ENCODE results near the gene INPP5J. TPM values are rescaled to one million over a fixed set of nuclear protein-coding genes. Genes with fewer than 3 reads are reported as not detected.
A peak's percentile ranks its signal among the peaks of the same experiment; 100 is the strongest.

INPP5J gene
- total and polyA plus RNA-seq, 4 donors: 1.2 to 6.5 (median 2.1) TPM

DNA sequence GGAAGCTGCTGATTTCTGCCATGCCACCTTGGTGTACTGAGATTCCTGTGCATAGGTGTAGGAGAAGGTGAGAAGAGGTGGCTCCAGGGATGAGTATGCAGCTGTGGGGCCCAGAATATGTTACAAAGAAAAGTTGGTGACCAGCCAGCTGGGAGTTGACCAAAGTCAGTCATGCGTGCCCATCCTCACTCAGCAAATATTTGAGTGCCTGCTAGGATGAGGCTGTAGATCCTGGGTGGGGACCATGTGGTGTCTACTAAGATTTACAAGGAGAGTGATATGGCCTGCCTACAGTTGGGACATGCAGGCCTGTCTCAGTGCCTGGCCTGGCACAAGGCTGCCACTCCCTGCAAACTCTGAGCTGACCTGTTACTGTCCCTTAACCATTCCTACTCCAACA, 56.6 kb downstream of the INPP5J start:
- Histone ChIP-seq H3K36me3 (ENCODE audit: control insufficient read depth in 4 of 4, insufficient read depth in 4 of 4, low read length in 4 of 4) (peaks cover 0 to 10% (median 2%) of the 10 kb centered on the region in 4 donors), H3K4me3 (no peak overlapping the region), H3K9me3 (ENCODE audit: control insufficient read depth in 4 of 4, insufficient read depth in 3 of 4, low read length in 3 of 4) (no peaks in the 10 kb centered on the region), H3K4me1 (ENCODE audit: control insufficient read depth in 5 of 5, insufficient read depth in 5 of 5, low read length in 5 of 5) (peaks cover 0 to 2% (median 0%) of the 10 kb centered on the region in 5 donors), H3K27me3 (ENCODE audit: control insufficient read depth in 3 of 3, insufficient read depth in 3 of 3, low read length in 2 of 3) (no peaks in the 10 kb centered on the region), H3K27ac (ENCODE audit: low read depth in 1 of 2, low read length in 1 of 2) (no peak overlapping the region), H3K9ac (ENCODE audit: insufficient read depth in 1 of 2, low read length in 2 of 2) (no peak overlapping the region)
- TF ChIP-seq, protein P1, sequence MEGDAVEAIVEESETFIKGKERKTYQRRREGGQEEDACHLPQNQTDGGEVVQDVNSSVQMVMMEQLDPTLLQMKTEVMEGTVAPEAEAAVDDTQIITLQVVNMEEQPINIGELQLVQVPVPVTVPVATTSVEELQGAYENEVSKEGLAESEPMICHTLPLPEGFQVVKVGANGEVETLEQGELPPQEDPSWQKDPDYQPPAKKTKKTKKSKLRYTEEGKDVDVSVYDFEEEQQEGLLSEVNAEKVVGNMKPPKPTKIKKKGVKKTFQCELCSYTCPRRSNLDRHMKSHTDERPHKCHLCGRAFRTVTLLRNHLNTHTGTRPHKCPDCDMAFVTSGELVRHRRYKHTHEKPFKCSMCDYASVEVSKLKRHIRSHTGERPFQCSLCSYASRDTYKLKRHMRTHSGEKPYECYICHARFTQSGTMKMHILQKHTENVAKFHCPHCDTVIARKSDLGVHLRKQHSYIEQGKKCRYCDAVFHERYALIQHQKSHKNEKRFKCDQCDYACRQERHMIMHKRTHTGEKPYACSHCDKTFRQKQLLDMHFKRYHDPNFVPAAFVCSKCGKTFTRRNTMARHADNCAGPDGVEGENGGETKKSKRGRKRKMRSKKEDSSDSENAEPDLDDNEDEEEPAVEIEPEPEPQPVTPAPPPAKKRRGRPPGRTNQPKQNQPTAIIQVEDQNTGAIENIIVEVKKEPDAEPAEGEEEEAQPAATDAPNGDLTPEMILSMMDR (IDR thresholded peaks at IDR 0.05; ENCODE audit: control extremely low read depth, extremely low read depth): no peak
- ATAC-seq (ENCODE audit: insufficient read depth, low FRiP score) (no peak), DNase-seq (no peak)
- WGBS, 2 donors: 48 to 84% methylated on average over 1 of the region's 1 CpG

DNA sequence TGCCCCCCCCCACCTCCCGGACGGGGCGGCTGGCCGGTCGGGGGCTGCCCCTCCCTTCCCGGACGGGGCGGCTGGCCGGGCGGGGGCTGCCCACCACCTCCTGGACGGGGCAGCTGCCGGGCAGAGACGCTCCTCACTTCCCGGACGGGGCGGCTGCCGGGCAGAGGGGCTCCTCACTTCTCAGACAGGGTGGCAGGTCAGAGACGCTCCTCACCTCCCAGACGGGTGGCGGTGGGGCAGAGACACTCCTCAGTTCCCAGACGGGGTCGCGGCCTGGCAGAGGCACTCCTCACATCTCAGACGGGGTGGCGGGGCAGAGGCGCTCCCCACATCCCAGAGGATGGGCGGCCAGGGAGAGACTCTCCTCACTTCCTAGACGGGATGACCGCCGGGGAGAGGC, 61.2 kb downstream of the INPP5J start:
- Histone ChIP-seq H3K27ac (ENCODE audit: low read depth in 1 of 2, low read length in 1 of 2) (no peak overlapping the region), H3K36me3 (ENCODE audit: control insufficient read depth in 4 of 4, insufficient read depth in 4 of 4, low read length in 4 of 4) (peaks cover 0 to 21% (median 14%) of the 10 kb centered on the region in 4 donors), H3K4me1 (ENCODE audit: control insufficient read depth in 5 of 5, insufficient read depth in 5 of 5, low read length in 5 of 5) (peaks cover 0 to 3% (median 0%) of the 10 kb centered on the region in 5 donors), H3K9ac (ENCODE audit: insufficient read depth in 1 of 2, low read length in 2 of 2) (no peak overlapping the region), H3K4me3 (no peak overlapping the region), H3K9me3 (ENCODE audit: control insufficient read depth in 4 of 4, insufficient read depth in 3 of 4, low read length in 3 of 4) (no peaks in the 10 kb centered on the region), H3K27me3 (ENCODE audit: control insufficient read depth in 3 of 3, insufficient read depth in 3 of 3, low read length in 2 of 3) (no peaks in the 10 kb centered on the region)
- ATAC-seq (ENCODE audit: insufficient read depth, low FRiP score) (no peak), DNase-seq (no peak)
- TF ChIP-seq, protein P1 (IDR thresholded peaks at IDR 0.05; ENCODE audit: control extremely low read depth, extremely low read depth): no peak
- WGBS, 2 donors: 96 to 98% methylated on average over 27 to 30 of the region's 30 CpGs

Small RNA genes within 50 kb of the gene (small RNA-seq; reads per million reads assigned to genes)
- gene MIR3928 (ENCODE audit: low replicate concordance): 0.62 reads per million, percentile 69 among the genes with 10 or more reads in this experiment

Other genes starting within 250 kb of the INPP5J start
- 10 to 100 TPM; 20.7 to 24.7 TPM for gene MORC2, start 154.2 kb upstream of the INPP5J start, total RNA-seq
- 10 to 100 TPM; 11.9 to 20.8 TPM for gene MORC2, start 154.2 kb upstream of the INPP5J start, polyA plus RNA-seq
- gene TUG1, start 153.7 kb upstream of the INPP5J start, total RNA-seq: 100 to 1,000 TPM in 1 of 2 donors, 10 to 100 TPM in 1; 51.6 to 147 TPM
- gene TUG1, start 153.7 kb upstream of the INPP5J start, polyA plus RNA-seq: 10 to 100 TPM; 24.3 to 28.7 TPM
- gene SMTN, start 41.6 kb upstream of the INPP5J start, total RNA-seq: 100 to 1,000 TPM in 1 of 2 donors, 10 to 100 TPM in 1; 92.6 to 101 TPM
- gene SMTN, start 41.6 kb upstream of the INPP5J start, polyA plus RNA-seq: 10 to 100 TPM; 30.8 to 36.8 TPM
- gene SELENOM, start 15.4 kb upstream of the INPP5J start, total RNA-seq: 100 to 1,000 TPM in 1 of 2 donors, 10 to 100 TPM in 1; 26.6 to 156 TPM
- gene SELENOM, start 15.4 kb upstream of the INPP5J start, polyA plus RNA-seq: 100 to 1,000 TPM; 138 to 159 TPM
- gene PLA2G3, start 17.5 kb downstream of the INPP5J start, total RNA-seq: 10 to 100 TPM in 1 of 2 donors, under 1 TPM in 1; 0.85 to 17.4 TPM
- 10 to 100 TPM in 1 of 2 donors, 1 to 10 TPM in 1; 5.7 to 10.7 TPM for gene PLA2G3, start 17.5 kb downstream of the INPP5J start, polyA plus RNA-seq
- 10 to 100 TPM; 28.2 to 34.1 TPM for gene RNF185, start 37.2 kb downstream of the INPP5J start, total RNA-seq
- 10 to 100 TPM; 16.9 to 28.9 TPM for gene RNF185, start 37.2 kb downstream of the INPP5J start, polyA plus RNA-seq
- 10 to 100 TPM; 80.0 to 82.8 TPM for gene LIMK2, start 89.3 kb downstream of the INPP5J start, total RNA-seq
- 100 to 1,000 TPM in 1 of 2 donors, 10 to 100 TPM in 1; 27.3 to 113 TPM for gene LIMK2, start 89.3 kb downstream of the INPP5J start, polyA plus RNA-seq
- gene PIK3IP1, start 169.5 kb downstream of the INPP5J start, total RNA-seq: 10 to 100 TPM; 25.4 to 47.1 TPM
- gene PIK3IP1, start 169.5 kb downstream of the INPP5J start, polyA plus RNA-seq: 10 to 100 TPM; 11.5 to 34.0 TPM
- 10 to 100 TPM; 35.0 to 35.4 TPM for gene PATZ1, start 223.4 kb downstream of the INPP5J start, total RNA-seq
- gene PATZ1, start 223.4 kb downstream of the INPP5J start, polyA plus RNA-seq: 10 to 100 TPM; 12.6 to 24.2 TPM

Data from lung (tissue), 13 donors.